HUES64 (cell line): ENCODE data around the gene SULT4A1.

Experiments
- H3K27ac ChIP-seq: 2 replicates; pipeline ENCODE4 v1.7.0; 2013; ENCODE audit warnings: low read depth, low read length, inconsistent platforms
- H3K27me3 ChIP-seq: 2 replicates; pipeline ENCODE4 v1.6.1; 2013; ENCODE audit warnings: mild to moderate bottlenecking, low read length; ENCODE audit not compliant: insufficient read depth
- H3K36me3 ChIP-seq: 2 replicates; pipeline ENCODE4 v1.6.1; 2013; ENCODE audit warnings: mild to moderate bottlenecking, low read length; ENCODE audit not compliant: insufficient read depth
- H3K4me1 ChIP-seq: 2 replicates; pipeline ENCODE4 v1.6.1; 2013; ENCODE audit warnings: mild to moderate bottlenecking, low read length, moderate library complexity; ENCODE audit not compliant: insufficient read depth
- H3K4me3 ChIP-seq: 2 replicates; pipeline ENCODE4 v1.5.1; 2013; ENCODE audit warnings: mild to moderate bottlenecking, low read length, moderate library complexity
- H3K9ac ChIP-seq: 2 replicates; pipeline ENCODE4 v1.6.1; 2013; ENCODE audit warnings: mild to moderate bottlenecking, low read depth, low read length
- H3K9me3 ChIP-seq: 2 replicates; pipeline ENCODE4 v1.6.1; 2013; ENCODE audit warnings: low read depth, low read length; ENCODE audit not compliant: insufficient read depth
- WGBS: fragments of 150-250, 120-280 bp; methylation state at CpG from one replicate; pipeline ENCODE4 v1.1.7; 2013; ENCODE audit warnings: missing lambda C conversion rate; 5-methylcytosine and 5-hydroxymethylcytosine counted together

SULT4A1 gene

DNA sequence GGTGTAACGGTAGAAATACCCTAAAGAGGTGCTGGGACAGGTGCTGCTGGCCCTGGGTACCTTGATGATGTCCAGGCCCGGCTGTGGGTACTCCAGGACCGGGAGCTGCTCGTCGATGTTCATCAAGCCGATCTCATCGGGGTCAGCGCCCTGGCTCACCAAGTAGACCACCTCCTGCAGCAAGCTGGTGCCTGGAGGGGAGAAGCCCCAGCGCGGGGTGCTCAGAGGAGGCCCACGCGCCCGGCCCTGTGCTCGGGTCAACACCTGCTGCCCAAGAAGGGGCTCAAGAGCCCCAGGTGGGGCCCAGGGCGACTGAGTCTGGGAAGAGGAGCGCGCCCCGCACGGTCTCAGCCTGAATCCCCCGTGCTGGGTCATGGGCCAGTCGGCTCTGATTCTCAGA lies 20.6 kb downstream of the SULT4A1 start:
- no peaks in the 10 kb centered on the region for H3K9me3 ChIP-seq
- H3K9ac ChIP-seq = no peak overlapping the region
- no peaks in the 10 kb centered on the region for H3K27me3 ChIP-seq
- H3K36me3 ChIP-seq = peaks cover 18% of the 10 kb centered on the region
- no peak overlapping the region for H3K4me3 ChIP-seq
- H3K27ac ChIP-seq = no peak overlapping the region
- 96% methylated on average over 21 of the region's 21 CpGs for WGBS
- H3K4me1 ChIP-seq = peaks cover 6% of the 10 kb centered on the region

- H3K9me3 ChIP-seq = no peaks in the 10 kb centered on the region
- no peak overlapping the region for H3K27ac ChIP-seq
- no peak overlapping the region for H3K4me3 ChIP-seq
- peaks cover 21% of the 10 kb centered on the region for H3K36me3 ChIP-seq
- no peaks in the 10 kb centered on the region for H3K27me3 ChIP-seq
- H3K4me1 ChIP-seq = peaks cover 1% of the 10 kb centered on the region; the same call in 1 of the 2 replicates
- WGBS = 94% methylated on average over 16 of the region's 16 CpGs
- no peak overlapping the region for H3K9ac ChIP-seq
Measured at GRCh38 chr22:43840851-43841250, 21.5 kb downstream of the SULT4A1 start.

GRCh38 chr22:43840431-43840830 lies 21.9 kb downstream of the SULT4A1 start:
- H3K9ac ChIP-seq = no peak overlapping the region
- H3K4me3 ChIP-seq = no peak overlapping the region
- H3K36me3 ChIP-seq = peaks cover 21% of the 10 kb centered on the region
- H3K27me3 ChIP-seq = no peaks in the 10 kb centered on the region
- no peaks in the 10 kb centered on the region for H3K9me3 ChIP-seq
- H3K27ac ChIP-seq = no peak overlapping the region
- H3K4me1 ChIP-seq = no peaks in the 10 kb centered on the region
- WGBS = 94% methylated on average over 13 of the region's 13 CpGs

DNA sequence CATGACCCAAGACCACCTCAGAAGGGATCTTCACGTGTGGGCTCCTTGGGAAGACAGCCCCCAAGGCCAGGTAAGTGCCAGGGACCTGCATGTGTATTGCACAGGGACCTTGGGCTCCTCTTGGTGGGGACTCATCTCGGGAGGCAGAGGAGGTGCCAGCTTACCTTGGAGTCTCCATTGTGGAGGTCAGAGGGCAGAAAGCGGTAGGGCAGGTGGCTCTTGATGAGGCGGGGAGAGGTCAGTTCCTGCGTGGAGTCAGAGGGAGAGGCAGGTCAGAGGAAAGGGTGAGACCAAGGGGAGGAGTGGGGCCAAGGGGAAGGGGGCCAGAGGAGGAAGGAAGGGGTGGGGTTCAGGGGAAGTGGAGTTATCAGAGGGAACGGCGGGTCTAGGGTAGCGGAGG lies 22.5 kb downstream of the SULT4A1 start:
- H3K27ac ChIP-seq = no peak overlapping the region
- no peaks in the 10 kb centered on the region for H3K27me3 ChIP-seq
- H3K36me3 ChIP-seq = peaks cover 21% of the 10 kb centered on the region
- no peak overlapping the region for H3K9ac ChIP-seq
- H3K4me1 ChIP-seq = no peaks in the 10 kb centered on the region
- no peaks in the 10 kb centered on the region for H3K9me3 ChIP-seq
- H3K4me3 ChIP-seq = no peak overlapping the region
- WGBS = 89% methylated on average over 8 of the region's 8 CpGs

GRCh38 chr22:43838571-43839307 lies 23.6 kb downstream of the SULT4A1 start:
- Histone ChIP-seq H3K4me3 (no peak overlapping the region), H3K9ac (no peak overlapping the region), H3K9me3 (no peaks in the 10 kb centered on the region), H3K36me3 (peaks cover 21% of the 10 kb centered on the region), H3K27me3 (no peaks in the 10 kb centered on the region), H3K4me1 (no peaks in the 10 kb centered on the region), H3K27ac (no peak overlapping the region)
- WGBS = 94% methylated on average over 25 of the region's 25 CpGs

DNA sequence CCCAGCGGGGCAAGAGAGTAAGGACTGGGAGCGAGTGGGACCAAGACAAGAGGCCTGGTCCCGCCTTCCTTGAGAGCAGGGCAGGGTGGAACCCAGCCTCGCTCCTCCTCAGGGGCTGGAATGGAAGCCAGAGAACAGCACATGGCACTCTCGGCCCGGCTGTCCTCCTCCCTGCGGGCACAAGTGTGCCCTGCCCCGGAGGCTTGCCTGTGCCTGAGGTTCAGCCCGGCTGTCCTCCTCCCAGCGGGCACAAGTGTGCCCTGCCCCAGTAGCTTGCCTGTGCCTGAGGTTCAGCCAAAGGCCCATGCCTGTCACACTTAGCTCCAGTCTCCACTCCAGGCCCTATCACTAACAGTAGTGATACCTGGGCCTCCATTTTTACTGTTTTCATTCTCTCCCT lies 24.2 kb downstream of the SULT4A1 start:
- H3K9me3 ChIP-seq = no peaks in the 10 kb centered on the region
- no peak overlapping the region for H3K27ac ChIP-seq
- H3K9ac ChIP-seq = no peak overlapping the region
- WGBS = 93% methylated on average over 10 of the region's 10 CpGs
- H3K27me3 ChIP-seq = no peaks in the 10 kb centered on the region
- no peak overlapping the region for H3K4me3 ChIP-seq
- peaks cover 21% of the 10 kb centered on the region for H3K36me3 ChIP-seq
- H3K4me1 ChIP-seq = no peaks in the 10 kb centered on the region

GRCh38 chr22:43837666-43838065 lies 24.6 kb downstream of the SULT4A1 start:
- H3K27ac ChIP-seq = no peak overlapping the region
- no peaks in the 10 kb centered on the region for H3K9me3 ChIP-seq
- H3K9ac ChIP-seq = no peak overlapping the region
- H3K36me3 ChIP-seq = peaks cover 21% of the 10 kb centered on the region
- H3K4me3 ChIP-seq = no peak overlapping the region
- H3K4me1 ChIP-seq = no peaks in the 10 kb centered on the region
- WGBS = 90% methylated on average over 9 of the region's 9 CpGs
- H3K27me3 ChIP-seq = no peaks in the 10 kb centered on the region

- 94% methylated on average over 13 of the region's 13 CpGs for WGBS
- no peaks in the 10 kb centered on the region for H3K4me1 ChIP-seq
- H3K9ac ChIP-seq = no peak overlapping the region
- no peaks in the 10 kb centered on the region for H3K9me3 ChIP-seq
- no peaks in the 10 kb centered on the region for H3K27me3 ChIP-seq
- peaks cover 28% of the 10 kb centered on the region for H3K36me3 ChIP-seq
- H3K27ac ChIP-seq = no peak overlapping the region
- no peak overlapping the region for H3K4me3 ChIP-seq
Measured at GRCh38 chr22:43835736-43836135, 26.6 kb downstream of the SULT4A1 start.

- Histone ChIP-seq H3K27ac (no peak overlapping the region), H3K4me1 (no peaks in the 10 kb centered on the region), H3K36me3 (peaks cover 28% of the 10 kb centered on the region), H3K27me3 (no peaks in the 10 kb centered on the region), H3K9me3 (no peaks in the 10 kb centered on the region), H3K9ac (no peak overlapping the region), H3K4me3 (no peak overlapping the region)
- 93% methylated on average over 12 of the region's 12 CpGs for WGBS
Measured at GRCh38 chr22:43835166-43835565, 27.1 kb downstream of the SULT4A1 start.

DNA sequence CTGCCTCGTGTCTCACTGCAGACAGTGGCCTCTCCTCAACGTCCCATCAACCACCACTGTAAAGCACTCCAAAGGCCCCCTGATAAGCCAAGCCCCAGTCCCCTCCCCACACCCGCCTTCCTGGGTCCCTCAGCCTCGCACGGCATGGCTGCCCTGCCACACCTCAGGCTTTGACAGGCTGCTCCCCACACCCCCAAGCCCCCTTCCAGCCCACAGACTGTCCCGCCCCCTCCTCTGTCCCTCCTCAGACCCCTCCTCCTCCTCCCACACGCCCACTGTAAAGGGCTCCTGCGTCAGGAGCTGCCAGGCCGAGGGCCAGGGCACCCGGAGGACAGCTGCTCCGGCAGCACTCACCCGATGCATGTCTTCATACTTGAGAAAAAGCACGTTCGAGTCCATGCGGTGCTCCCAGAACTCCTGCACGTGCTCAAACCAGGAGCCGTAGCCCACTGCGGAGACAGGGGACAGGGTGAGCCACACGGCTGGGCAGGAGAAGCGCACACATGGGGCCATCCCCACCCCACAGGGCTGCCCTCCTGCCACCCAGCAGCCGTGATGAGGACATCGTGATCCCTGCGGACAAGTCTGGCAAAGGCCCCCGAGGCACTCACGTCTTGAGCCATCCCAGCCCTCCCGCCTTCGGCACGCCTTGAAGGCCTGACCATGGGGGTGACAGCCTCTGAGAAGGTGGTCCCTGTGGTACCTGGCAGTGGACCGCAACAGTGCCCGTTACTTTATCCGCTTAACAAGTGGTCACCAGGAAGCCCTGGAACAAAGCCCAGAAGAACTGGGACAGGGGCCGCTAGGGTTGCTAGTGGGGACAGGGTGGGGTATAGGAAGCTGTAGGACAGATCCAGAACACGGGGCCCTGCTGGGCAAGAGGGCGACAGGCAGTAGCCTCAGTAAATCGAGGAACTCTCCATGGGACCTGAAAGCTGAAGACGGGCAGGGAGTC lies 28.8 kb downstream of the SULT4A1 start:
- Histone ChIP-seq H3K9me3 (no peaks in the 10 kb centered on the region), H3K9ac (no peak overlapping the region), H3K27ac (no peak overlapping the region), H3K27me3 (no peaks in the 10 kb centered on the region), H3K4me1 (peaks cover 3% of the 10 kb centered on the region; the same call in 1 of the 2 replicates), H3K4me3 (no peak overlapping the region), H3K36me3 (peaks cover 23% of the 10 kb centered on the region)
- WGBS = 89% methylated on average over 36 of the region's 36 CpGs
